IMR-90 (cell line): ENCODE results near the gene SHB. TPM values are rescaled to one million over a fixed set of nuclear protein-coding genes. Genes with fewer than 3 reads are reported as not detected.

ENCODE experiments used
- ATAC-seq: fragments of 200-7000 bp; cut with Tn5 transposase; 2 replicates; pipeline ENCODE4 v1.9.1; 2020; ENCODE audit warnings: low read depth, mild to moderate bottlenecking, moderate library complexity
- BruUV-seq: library from RNA; stranded (reverse); fragments of 400-500 nt; replicated peaks from 2 replicates; lab custom pipeline; 2021; lab: Mats Ljungman, UMichigan
- CTCF ChIA-PET: fragments of 300-600 bp; formaldehyde crosslinking; extraction: SDS; loops from one replicate; lab custom pipeline; 2021; ENCODE audit warnings: antibody characterized with exemption; lab: Yijun Ruan, JAX
- POLR2A ChIA-PET: fragments of 300-600 bp; sonication (Branson Sonifier 250); formaldehyde crosslinking; loops from one replicate; lab custom pipeline; 2022; ENCODE audit warnings: antibody characterized with exemption; ENCODE audit not compliant: unreplicated experiment; lab: Charles Lee
- DNase-seq: peaks from one replicate; pipeline ENCODE4 v3.0.0; 2013
- H2AFZ ChIP-seq: replicated peaks from 2 replicates; pipeline ENCODE3; 2013; ENCODE audit warnings: low read length, mild to moderate bottlenecking; ENCODE audit not compliant: poor library complexity
- H2AK5ac ChIP-seq: 2 replicates; pipeline ENCODE4 v1.6.1; 2013; ENCODE audit warnings: low read depth, low read length, inconsistent platforms
- H2AK9ac ChIP-seq: replicated peaks from 2 replicates; pipeline ENCODE3; 2013; ENCODE audit warnings: mild to moderate bottlenecking, low read depth, low read length, moderate library complexity; ENCODE audit not compliant: poor library complexity
- H2BK120ac ChIP-seq: 2 replicates; pipeline ENCODE4 v1.6.1; 2013; ENCODE audit warnings: low read depth, low read length, inconsistent platforms
- H2BK15ac ChIP-seq: 3 replicates; pipeline ENCODE4 v1.6.1; 2013; ENCODE audit warnings: low read depth, low read length, inconsistent platforms
- H2BK20ac ChIP-seq: 2 replicates; pipeline ENCODE4 v1.6.1; 2013; ENCODE audit warnings: low read depth, mild to moderate bottlenecking, inconsistent platforms, low read length, moderate library complexity
- H2BK5ac ChIP-seq: 2 replicates; pipeline ENCODE4 v1.6.1; 2013; ENCODE audit warnings: mild to moderate bottlenecking, low read depth, low read length, inconsistent platforms; ENCODE audit not compliant: poor library complexity, severe bottlenecking
- H3K14ac ChIP-seq: replicated peaks from 2 replicates; pipeline ENCODE4 v1.6.1; 2013; ENCODE audit warnings: low read depth, low read length, inconsistent platforms
- H3K18ac ChIP-seq: 2 replicates; pipeline ENCODE4 v1.6.1; 2013; ENCODE audit warnings: low read depth, low read length, control low read depth
- H3K23ac ChIP-seq: 2 replicates; pipeline ENCODE4 v1.6.1; 2013; ENCODE audit warnings: low read depth, low read length, inconsistent platforms
- H3K27ac ChIP-seq: 2 replicates; pipeline ENCODE4 v1.5.1; 2013; ENCODE audit warnings: mild to moderate bottlenecking, control low read depth, low read length; ENCODE audit not compliant: insufficient read depth
- H3K27me3 ChIP-seq: 2 replicates; pipeline ENCODE4 v1.6.1; 2013; ENCODE audit warnings: low read length; ENCODE audit not compliant: control insufficient read depth, insufficient read depth
- H3K36me3 ChIP-seq: 2 replicates; pipeline ENCODE4 v1.6.1; 2013; ENCODE audit warnings: low read length, mixed read lengths; ENCODE audit not compliant: control insufficient read depth, insufficient read depth
- H3K4ac ChIP-seq: 2 replicates; pipeline ENCODE4 v1.6.1; 2013; ENCODE audit warnings: low read depth, low read length, inconsistent platforms
- H3K4me1 ChIP-seq: 2 replicates; pipeline ENCODE4 v1.6.1; 2013; ENCODE audit warnings: low read length, mixed read lengths; ENCODE audit not compliant: control insufficient read depth, insufficient read depth
- H3K4me2 ChIP-seq: 2 replicates; pipeline ENCODE4 v1.6.1; 2013; ENCODE audit warnings: low read depth, mild to moderate bottlenecking, control low read depth, low read length, moderate library complexity
- H3K4me3 ChIP-seq: 2 replicates; pipeline ENCODE4 v1.5.1; 2013; ENCODE audit warnings: low read depth, mild to moderate bottlenecking, control low read depth, low read length, moderate library complexity; ENCODE audit not compliant: insufficient read depth
- H3K56ac ChIP-seq: 2 replicates; pipeline ENCODE4 v1.6.1; 2013; ENCODE audit warnings: low read length, inconsistent platforms; ENCODE audit not compliant: insufficient read depth; ENCODE audit errors: extremely low read depth
- H3K79me1 ChIP-seq, 2 experiments: 2 replicates each; pipeline ENCODE4 v1.6.1; 2013; ENCODE audit warnings: low read length in 2 of 2, inconsistent platforms in 1 of 2, low read depth in 1 of 2
- H3K9ac ChIP-seq: 2 replicates; pipeline ENCODE4 v1.6.1; 2013; ENCODE audit warnings: low read depth, low read length, control low read depth
- H3K9me1 ChIP-seq: 2 replicates; pipeline ENCODE4 v1.6.1; 2013; ENCODE audit warnings: low read length, inconsistent platforms; ENCODE audit not compliant: insufficient read depth
- H3K9me3 ChIP-seq: 2 replicates; pipeline ENCODE4 v1.6.1; 2013; ENCODE audit warnings: low read length; ENCODE audit not compliant: control insufficient read depth, insufficient read depth
- H4K20me1 ChIP-seq: 2 replicates; pipeline ENCODE4 v1.6.1; 2013; ENCODE audit warnings: low read length, inconsistent platforms; ENCODE audit not compliant: insufficient read depth
- H4K5ac ChIP-seq: 2 replicates; pipeline ENCODE4 v1.6.1; 2013; ENCODE audit warnings: mild to moderate bottlenecking, low read depth, low read length, control low read depth
- H4K8ac ChIP-seq, 2 experiments: 2 replicates each; pipeline ENCODE4 v1.6.1; 2013; ENCODE audit warnings: low read depth in 2 of 2, low read length in 2 of 2, control low read depth in 1 of 2, inconsistent platforms in 1 of 2
- H4K91ac ChIP-seq: 2 replicates; pipeline ENCODE4 v1.6.1; 2013; ENCODE audit warnings: low read depth, low read length, inconsistent platforms; ENCODE audit not compliant: insufficient read depth
- CEBPB ChIP-seq: IDR thresholded peaks from 2 replicates; pipeline ENCODE4 v1.6.1; 2012; ENCODE audit warnings: low read depth, low read length, improper control_type of control experiment
- NFE2L2 ChIP-seq: fragments of 150-350 bp; IDR thresholded peaks from 2 replicates; pipeline ENCODE4 v1.6.1; 2016; ENCODE audit warnings: low read depth, mild to moderate bottlenecking, low read length
- SMC3 ChIP-seq: fragments of 150-350 bp; IDR thresholded peaks from 2 replicates; pipeline ENCODE4 v1.6.1; 2016; ENCODE audit warnings: low read depth, mild to moderate bottlenecking, antibody characterized with exemption, low read length, moderate library complexity
- USF2 ChIP-seq: fragments of 150-350 bp; IDR thresholded peaks from 2 replicates; pipeline ENCODE4 v1.6.1; 2017; ENCODE audit warnings: mild to moderate bottlenecking, antibody characterized with exemption, low read length, low read depth
- WGBS, 2 experiments: methylation state at CpG; one replicate each; pipeline versions ENCODE4 v1.1.5 to v1.1.7; 2013; ENCODE audit warnings: missing lambda C conversion rate in 2 of 2; ENCODE audit not compliant: insufficient read length in 1 of 2; ENCODE audit errors: extremely low coverage in 2 of 2; 5-methylcytosine and 5-hydroxymethylcytosine counted together
- dilution Hi-C: fragments of 300-500 bp; cut with HindIII; formaldehyde crosslinking; loops from one replicate; pipeline ENCODE4 v1.14.3; 2018; ENCODE audit warnings: low sequenced_read_pairs; ENCODE audit not compliant: unreplicated experiment
- in situ Hi-C: fragments of 300-500 bp; cut with MboI; formaldehyde crosslinking; loops from 3 replicates; pipeline ENCODE4 v1.14.3; 2019; ENCODE audit warnings: low sequenced_read_pairs, inconsistent platforms, mixed read lengths
- intact Hi-C: fragments of 100-400 bp; cut with micrococcal nuclease; formaldehyde crosslinking; loops from 2 replicates; pipeline ENCODE4 v1.10.0; 2022
- polyA plus RNA-seq, 3 experiments: library from polyadenylated mRNA; depleted of rRNA; stranded (reverse); fragments of >200 nt; gene quantifications; 2 replicates each; pipeline ENCODE4 v1.2.3, GENCODE V29; 2012; ENCODE audit warnings: low replicate concordance in 1 of 3
- total RNA-seq: library from RNA; depleted of rRNA; stranded (reverse); fragments of >200 nt; gene quantifications from 2 replicates; pipeline ENCODE4 v1.2.3, GENCODE V29; 2012

Gene SHB
- total and polyA plus RNA-seq, 2 of the 4 experiments (the other 2 are of a cell fraction) = 6.1 to 20.4 TPM

GRCh38 chr9:37908698-37909186 is 160.3 kb downstream of the SHB start:
- no peaks in the 10 kb centered on the region for H3K27me3 ChIP-seq
- ATAC-seq (no peak), DNase-seq (peak; percentile 42)
- H2BK120ac ChIP-seq = no peak overlapping the region
- no peak overlapping the region for H3K4me3 ChIP-seq
- peaks cover 0 to 18% of the 10 kb centered on the region in 2 experiments; a peak in 2 of 4 replicates for H3K79me1 ChIP-seq
- ChIA-PET CTCF (interaction anchor here (1.6 kb wide), 1 partner anchor 108 kb away, joined by 3 read pairs; no protein-coding TSS in a partner anchor), POLR2A (no interaction called here)
- no peak overlapping the region for H4K5ac ChIP-seq
- H2BK15ac ChIP-seq = no peak overlapping the region
- no peak overlapping the region for H3K18ac ChIP-seq
- H2AK9ac ChIP-seq = no peak overlapping the region
- no peak overlapping the region for H3K56ac ChIP-seq
- no peak overlapping the region for H3K4ac ChIP-seq
- WGBS, 2 experiments = no CpG with 5 or more reads among the region's 4 CpGs
- TF ChIP-seq USF2 = no peak
- no peak for TF ChIP-seq SMC3
- no peak for TF ChIP-seq NFE2L2
- TF ChIP-seq CEBPB = peak; percentile 94
- in situ Hi-C loops (loop anchor here (10.0 kb wide), 1 partner anchor 324 kb away; no protein-coding TSS in a partner anchor), intact Hi-C loops (no loop called here), dilution Hi-C loops (loop anchor here (25.0 kb wide), 1 partner anchor 479 kb away; the partner anchor contains the start of gene ALDH1B1)
- BruUV-seq = no TSS peak
- H2AFZ ChIP-seq = no peak overlapping the region
- H3K27ac ChIP-seq = no peak overlapping the region
- H3K14ac ChIP-seq = no peak overlapping the region
- no peaks in the 10 kb centered on the region for H3K9me3 ChIP-seq
- H3K36me3 ChIP-seq = no peaks in the 10 kb centered on the region
- no peak overlapping the region for H2AK5ac ChIP-seq
- no peak overlapping the region for H2BK20ac ChIP-seq
- H2BK5ac ChIP-seq = no peak overlapping the region
- H3K4me1 ChIP-seq = peaks cover 9% of the 10 kb centered on the region
- H4K20me1 ChIP-seq = no peaks in the 10 kb centered on the region; the same call in 1 of the 2 replicates
- no peak overlapping the region for H3K9ac ChIP-seq
- H3K9me1 ChIP-seq = peaks cover 6% of the 10 kb centered on the region
- H3K23ac ChIP-seq = no peak overlapping the region
- no peak overlapping the region for H4K91ac ChIP-seq
- no peak overlapping the region for H4K8ac ChIP-seq
- H3K4me2 ChIP-seq = no peak overlapping the region
